NCI-H1417 treated with DMSO at 0.1 percent for 48 hours (cell line): ENCODE measurements around the gene SNU13.
"Not testable (repeated sequence)": the region's sequence is repeated elsewhere in the genome, so short reads cannot be mapped to it uniquely, and the experiment has no call there.

Source experiments
- DNase-seq: peaks from one replicate; lab custom pipeline; 2025; lab: John Stamatoyannopoulos, UW

SNU13 gene

DNA sequence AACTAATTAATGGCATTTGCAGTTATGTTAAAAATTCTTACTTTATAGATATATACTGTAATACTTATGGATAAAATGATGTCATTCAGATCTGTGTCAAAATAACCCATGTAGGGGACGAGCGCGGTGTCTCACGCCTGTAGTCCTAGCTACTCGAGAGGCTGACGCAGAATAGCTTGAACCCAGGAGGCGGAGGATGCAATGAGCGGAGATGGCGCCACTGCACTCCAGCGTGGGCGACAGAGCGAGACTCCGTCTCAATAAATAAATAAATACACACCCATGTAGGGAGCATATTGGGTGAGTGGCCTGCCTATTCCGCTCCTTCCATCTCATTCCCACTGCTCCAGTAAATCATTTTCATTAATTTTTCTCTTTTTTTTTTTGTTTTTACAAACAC, 7.1 kb downstream of the SNU13 start:
- DNase-seq = no peak

DNA sequence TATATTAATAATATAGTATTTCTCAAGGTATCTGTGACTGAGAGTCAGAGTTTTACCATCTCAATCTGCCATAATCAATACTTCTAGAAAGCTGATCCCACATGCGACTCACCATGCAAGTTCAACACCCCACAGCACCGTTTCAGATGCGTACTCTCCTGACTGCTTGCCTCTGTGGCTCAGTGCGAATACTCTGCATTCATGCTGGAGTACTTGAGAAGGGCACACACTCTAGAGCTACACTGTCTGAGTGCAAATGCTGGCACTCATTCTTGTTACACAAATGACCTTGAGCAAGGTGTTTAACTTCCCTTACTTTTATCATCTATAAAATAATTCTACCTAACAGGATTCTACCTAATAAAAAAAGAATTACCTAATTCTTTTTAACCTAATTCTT, 12.5 kb downstream of the SNU13 start:
- DNase-seq = no peak

DNA sequence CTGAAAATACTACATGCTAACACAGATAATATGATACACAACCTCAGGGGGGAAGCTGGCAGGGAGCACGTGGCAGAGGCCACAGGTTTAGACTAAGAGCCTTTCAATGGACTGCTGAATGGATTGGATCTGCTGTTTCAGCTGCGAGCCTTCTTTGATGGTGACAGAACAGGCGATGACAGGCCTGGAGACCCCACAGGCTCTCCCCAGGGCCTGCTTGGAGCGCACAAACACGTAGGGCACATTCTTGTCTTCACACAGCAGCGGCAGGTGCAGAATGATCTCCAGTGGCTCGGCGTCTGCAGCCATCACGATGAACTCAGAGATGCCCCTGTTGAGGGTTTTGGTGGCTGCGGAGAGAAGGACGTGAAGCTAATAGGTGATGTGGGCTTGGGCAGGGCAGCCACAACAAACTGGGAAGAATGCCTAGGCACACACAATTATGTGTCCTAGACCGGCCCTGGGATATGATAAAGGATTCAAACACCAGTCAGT, 13.8 kb downstream of the SNU13 start:
- no peak for DNase-seq

DNA sequence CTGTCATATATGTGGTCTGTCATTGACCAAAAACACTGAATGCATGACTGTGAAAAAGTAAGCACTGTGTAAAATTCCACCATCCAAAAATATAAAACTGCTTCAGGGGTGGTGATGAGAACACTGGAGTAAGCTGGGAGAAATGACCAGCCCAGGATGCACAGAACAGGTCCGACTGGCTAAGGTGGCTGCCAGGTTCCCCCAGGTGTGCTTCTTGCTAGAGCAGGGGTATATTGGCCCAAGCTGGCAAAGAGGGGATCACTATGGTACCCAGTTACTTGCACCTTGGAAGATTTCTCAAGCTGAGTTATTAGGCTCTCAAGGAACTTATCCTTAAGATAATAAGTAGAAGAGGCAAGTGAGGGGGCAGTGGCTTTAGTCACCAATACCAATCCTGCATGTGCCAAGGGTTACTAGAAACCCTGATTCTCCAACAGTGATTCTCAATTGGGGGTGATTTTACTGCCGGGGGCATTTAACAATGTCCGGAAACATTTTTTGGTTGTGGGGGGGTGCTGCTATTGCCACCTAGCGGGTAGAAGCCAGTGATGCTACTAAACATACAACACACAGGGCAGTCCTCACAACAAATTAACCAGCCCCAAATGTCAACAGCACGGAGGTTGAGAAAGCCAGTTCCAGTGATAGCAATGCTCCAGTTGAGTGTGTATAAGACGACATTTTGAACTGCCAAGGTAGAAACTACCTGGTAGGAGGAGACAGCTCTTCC, 15.7 kb downstream of the SNU13 start:
- no peak for DNase-seq

DNA sequence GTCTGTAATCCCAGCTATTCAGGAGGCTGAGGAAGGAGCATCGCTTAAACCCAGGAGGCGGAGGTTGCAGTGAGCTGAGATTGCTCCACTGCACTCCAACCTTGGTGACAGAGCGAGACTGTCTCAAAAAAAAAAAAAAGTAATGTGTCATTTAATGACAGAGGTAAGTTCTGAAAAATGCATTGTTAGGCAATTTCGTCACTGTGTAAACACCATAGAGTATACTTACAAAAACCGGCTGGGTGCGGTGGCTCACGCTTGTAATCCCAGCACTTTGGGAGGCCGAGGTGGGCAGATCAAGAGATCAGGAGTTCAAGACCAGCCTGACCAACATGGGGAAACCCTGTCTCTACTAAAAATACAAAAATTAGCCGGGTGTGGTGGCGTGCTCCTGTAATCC, 16.6 kb downstream of the SNU13 start:
- DNase-seq = not testable (repeated sequence)

DNA sequence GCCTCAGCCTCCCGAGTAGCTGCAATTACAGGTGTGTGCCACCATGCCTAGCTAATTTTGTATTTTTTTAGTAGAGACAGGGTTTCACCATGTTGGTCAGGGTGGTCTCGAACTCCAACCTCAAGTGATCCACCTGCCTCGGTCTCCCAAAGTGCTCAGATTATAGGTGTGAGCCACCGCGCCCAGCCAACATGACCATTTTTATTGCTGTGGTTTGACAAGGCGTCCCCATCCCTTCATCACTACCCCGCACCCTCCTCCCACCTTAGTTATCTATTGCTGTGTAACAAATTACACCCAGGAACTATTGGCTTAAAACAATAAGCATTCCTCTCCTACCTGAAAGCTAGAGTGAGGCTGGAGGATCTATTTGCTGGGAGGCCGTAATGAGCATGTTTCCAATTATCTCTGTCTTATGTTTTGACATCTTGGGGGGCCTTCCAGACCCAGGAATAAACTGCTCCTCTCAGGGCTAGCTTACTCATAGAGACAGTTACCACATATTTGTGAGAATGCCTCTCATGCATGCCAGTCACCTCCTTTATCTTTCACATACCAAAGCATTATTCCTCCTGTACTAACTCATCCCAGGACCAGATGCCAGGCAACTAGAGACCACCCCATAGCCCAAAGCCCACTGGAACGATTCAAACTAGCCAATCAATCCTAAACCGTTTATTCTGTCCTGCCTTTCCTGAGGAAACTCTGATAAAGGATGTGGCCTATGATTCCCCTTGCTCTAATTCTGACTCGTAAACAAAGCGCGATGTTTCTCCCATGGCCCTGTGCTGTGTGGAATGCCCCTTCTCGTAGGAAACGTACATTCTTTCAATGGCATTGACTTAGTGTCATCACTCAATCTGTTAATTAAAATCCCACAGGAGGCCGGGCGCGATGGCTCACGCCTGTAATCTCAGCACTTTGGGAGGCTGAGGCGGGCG, 19.4 kb downstream of the SNU13 start:
- DNase-seq = no peak

DNA sequence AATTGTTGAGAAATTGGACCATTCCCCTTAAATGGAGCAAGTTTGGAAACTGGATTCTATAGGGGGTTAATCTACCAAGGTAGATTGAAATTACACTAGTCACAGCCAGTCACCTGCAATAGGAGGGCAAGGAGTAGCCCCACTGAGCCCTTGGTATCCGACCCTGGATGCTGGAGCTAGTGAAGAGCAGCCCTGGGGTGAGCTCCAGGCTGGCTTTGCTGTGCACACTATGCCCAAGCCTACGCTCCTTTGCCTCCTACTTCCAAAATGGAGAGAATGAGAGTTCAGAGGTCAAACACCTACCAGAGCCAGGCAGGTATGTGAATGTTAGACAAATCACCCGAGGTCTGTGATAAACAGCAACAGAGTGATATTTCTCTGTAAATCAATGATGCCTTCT, 23.7 kb downstream of the SNU13 start:
- DNase-seq = no peak

DNA sequence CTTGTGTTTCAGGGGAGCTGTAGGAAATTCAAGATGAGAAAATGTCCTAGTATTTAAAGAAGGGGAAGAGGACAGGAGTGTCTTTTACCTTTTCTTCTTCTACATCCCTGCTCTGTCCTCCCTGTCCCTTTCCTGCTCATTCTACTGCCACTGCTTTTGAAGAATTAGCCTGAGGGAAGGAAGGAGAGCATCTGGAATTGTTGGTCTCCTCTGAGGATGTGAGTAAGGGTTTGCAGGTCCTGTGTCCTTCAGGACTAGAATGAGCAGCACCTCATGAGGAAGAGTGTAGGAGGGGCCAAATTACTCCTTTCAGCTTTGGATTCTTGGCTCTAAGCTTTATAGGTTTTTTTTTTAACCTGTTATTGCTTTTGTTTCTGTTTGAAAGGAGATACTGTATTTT, 24.2 kb downstream of the SNU13 start:
- no peak for DNase-seq

DNA sequence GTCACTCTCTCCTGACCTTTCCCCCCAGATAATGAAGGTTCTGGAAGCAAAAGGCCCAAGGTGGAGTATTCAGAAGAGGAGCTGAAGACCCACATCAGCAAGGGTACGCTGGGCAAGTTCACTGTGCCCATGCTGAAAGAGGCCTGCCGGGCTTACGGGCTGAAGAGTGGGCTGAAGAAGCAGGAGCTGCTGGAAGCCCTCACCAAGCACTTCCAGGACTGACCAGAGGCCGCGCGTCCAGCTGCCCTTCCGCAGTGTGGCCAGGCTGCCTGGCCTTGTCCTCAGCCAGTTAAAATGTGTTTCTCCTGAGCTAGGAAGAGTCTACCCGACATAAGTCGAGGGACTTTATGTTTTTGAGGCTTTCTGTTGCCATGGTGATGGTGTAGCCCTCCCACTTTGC, 25.1 kb downstream of the SNU13 start:
- DNase-seq = not testable (repeated sequence)

DNA sequence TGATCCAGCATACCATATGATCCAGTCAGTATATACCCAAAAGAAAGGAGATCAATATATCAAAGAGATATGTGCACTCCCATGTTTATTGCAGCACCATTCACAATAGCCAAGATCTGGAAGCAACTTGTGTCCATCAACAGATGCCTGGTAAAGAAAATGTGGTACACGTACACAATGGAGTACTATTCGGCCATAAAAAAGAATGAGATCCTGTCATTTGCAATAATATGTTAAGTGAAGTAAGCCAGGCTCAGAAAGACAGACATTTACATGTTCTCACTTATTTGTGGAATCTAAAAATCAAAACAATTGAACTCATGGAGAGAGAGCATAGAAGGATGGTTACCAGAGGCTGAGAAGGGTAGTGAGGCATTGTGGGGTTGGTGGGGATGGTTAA, 27.0 kb downstream of the SNU13 start:
- no peak for DNase-seq

DNA sequence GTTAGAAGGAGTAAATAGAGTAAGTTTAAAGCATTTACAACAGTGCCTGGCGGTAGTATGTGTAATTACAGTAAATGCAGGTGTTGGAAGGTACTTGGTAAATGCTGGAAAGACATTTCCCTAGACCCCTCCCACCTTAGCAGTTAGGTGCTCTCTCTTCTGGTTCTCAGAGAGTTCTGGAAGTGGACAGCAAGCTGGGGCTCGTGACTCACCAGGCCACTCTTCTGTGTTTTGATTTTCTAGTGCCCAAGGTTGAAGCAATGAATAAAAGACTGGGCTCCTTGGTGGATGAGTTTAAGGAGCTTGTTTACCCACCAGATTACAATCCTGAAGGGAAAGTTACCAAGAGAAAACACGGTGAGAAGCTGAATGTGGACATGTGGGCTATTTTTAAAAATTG, 27.6 kb downstream of the SNU13 start:
- DNase-seq = no peak

DNA sequence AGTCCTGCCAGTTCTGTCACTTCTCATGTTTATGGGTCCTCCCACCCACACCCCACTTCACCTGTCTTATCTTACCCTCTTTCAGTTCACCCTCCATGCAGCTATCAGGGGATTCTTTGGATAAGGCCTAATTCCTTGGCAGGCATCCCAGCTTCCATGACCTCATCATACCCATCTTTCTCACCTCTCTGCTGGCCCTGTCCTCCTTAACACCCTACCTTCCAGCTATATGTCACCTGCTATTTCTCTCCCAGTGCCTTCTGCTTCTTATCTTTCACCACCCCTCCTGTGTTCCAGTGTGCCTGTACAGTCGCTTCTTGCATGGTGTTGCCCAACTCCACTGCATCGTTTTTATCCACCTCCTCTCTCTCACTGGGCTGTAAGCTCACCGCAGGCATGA, 28.3 kb downstream of the SNU13 start:
- no peak for DNase-seq

DNA sequence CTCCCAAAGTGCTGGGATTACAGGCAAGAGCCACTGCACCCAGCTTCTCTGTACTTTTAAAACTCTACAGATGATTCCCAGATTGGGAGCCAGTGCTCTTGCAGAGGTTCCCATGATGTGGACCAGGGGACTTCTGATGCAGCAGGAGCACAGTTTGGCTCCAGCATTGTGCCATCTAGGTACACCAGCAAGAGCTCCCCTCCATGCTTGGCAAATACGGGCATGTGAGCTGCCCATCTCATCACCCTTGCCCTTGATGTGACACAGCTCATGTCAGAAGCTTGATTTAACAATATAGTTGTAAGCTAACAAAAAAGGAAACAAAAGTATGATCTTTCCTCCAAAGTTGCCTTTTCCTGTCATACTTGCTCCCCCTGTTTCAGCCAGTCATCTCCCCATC, 28.7 kb downstream of the SNU13 start:
- no peak for DNase-seq

DNA sequence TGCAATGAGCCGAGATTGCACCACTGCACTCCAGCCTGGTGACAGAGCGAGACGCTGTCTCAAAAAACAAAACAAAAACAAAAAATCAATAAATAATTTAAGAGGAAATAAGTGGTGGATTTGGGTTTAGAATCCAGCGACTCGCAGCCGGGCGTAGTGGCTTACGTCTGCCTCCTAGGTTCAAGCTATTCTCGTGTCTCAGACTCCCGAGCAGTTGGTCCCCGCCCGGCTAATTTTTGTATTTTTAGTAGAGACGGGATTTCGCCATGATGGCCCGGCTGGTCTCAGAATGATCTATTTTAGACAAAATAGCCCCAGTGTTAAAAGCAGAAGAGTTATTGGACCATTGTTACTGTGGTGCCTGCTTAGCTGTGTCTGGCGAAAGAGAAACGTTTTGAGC, 29.8 kb downstream of the SNU13 start:
- DNase-seq = no peak

DNA sequence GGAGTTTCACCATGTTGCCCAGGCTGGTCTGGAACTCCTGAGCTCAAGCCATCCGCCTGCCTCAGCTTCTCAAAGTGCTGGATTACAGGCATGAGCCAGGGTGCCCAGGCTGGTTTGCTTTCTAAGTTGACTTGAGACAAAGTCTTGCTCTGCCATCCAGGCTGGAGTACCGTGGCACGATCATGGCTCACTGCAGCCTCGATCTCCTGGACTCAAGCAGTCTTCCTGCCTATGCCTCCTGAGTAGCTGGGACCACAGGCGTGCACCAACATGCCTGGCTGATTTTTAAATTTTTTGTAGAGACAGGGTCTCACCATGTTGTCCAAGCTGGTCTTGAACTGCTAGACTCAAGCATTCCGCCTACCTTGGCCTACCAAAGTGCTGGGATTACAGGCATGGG, 31.0 kb downstream of the SNU13 start:
- no peak for DNase-seq

DNA sequence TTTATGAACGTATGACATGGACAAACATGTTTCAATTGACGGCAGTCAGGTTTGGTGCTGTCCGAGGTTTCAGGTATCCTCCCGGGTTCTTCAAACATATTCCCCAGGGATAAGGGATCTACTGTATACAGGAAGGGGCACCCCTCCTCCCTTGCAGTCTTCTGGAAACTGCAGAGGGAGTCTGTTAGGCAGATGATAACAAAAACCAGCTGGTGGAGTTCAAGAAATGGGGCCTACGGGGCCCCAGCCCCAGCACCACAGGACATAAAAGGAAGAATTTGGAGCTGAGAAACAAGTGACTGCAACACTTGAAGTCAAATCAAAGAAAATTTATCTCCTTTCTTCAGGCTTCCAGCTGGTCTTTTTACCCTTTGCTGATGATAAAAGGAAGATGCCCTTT, 32.1 kb downstream of the SNU13 start:
- no peak for DNase-seq

DNA sequence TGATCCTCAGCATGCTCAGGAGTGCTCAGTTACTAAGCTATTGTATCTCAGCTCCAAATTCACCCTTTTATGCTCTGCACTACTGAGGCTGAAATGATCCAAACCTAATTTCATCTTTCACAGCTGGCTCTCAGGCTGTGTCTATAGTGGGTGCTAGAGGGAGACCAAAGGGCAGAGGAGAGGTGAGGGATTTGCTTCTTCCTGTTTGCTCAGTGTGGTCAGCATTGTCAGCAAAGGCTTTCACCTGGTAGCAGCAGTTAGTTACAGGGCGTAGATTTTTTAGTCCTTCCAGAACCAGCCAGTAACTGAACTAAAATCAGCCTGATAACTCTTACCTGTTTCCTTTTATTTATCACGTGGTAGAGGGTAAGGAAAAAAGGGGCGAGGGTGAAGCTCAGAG, 34.3 kb downstream of the SNU13 start:
- DNase-seq = no peak

DNA sequence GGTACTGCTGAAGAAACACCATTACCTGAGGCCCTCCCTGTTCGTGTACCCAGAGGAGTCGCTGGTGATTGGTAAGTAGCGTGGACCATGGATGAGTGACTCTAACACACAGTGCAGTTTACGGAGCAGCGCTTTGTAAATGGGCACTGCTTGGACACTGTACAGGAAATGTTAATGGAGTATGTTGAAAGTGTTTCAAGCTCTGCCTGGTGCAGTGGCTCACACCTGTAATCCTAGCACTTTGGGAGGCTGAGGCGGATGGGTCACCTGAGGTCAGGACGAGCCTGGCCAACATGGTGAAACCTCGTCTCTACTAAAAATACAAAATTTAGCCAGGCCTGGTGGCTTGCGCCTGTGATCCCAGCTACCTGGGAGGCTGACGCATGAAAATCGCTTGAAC, 37.8 kb downstream of the SNU13 start:
- DNase-seq = no peak

DNA sequence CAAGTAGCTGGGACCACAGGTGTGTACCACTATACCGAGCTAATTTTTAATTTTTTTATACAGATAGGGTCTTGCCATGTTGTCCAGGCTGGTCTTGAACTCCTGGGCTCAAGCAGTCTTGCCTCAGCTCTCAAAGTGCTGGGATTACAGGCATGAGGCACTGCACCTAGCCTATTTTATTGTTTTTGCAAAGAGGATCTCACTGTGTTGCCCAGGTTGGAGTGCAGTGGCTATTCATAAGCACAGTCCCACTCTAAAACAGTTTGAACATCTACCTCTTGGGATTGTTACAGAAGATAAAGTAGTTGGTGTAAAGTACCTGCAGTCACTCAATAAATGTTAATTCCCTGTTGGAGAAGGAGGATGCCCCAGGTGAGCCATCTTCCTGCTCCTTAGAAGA, 38.4 kb downstream of the SNU13 start:
- no peak for DNase-seq

DNA sequence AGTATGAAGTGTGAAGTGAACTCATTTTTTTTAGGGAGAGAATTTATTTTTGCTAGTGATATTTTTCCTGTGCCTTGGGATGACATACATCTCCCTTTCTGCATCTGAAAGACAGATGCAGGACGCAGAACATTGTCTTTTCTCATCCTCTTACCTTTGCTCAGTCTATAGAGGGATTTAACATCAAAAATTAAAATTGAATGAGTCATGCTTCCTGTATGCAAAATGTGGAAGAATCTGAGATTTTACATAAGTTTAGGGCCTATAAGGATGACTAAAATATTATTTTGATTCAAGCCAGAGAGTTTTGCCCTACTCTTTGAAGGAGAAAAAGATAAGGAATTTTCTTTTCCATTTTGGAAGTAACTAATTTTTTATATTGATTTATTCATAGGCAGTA, 40.2 kb downstream of the SNU13 start:
- no peak for DNase-seq

DNA sequence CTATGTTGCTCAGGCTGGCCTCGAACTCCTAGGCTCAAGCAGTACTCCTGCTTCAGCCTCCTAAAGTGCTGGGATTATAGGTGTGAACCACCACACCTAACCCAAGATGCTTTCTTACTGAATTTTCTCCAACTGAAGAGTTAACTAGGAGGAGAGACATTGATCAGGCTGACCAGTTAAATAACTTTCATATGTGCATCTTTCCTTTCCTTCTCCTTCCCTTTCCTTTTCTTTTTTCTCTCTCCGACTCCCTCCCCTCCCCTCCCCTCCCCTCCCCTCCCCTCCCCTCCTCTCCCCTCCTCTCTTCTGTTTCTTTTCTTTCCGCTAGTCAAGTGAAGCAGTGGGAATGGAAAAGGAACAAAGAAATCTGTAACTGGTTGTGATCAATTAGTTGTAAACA, 40.9 kb downstream of the SNU13 start:
- DNase-seq = no peak

DNA sequence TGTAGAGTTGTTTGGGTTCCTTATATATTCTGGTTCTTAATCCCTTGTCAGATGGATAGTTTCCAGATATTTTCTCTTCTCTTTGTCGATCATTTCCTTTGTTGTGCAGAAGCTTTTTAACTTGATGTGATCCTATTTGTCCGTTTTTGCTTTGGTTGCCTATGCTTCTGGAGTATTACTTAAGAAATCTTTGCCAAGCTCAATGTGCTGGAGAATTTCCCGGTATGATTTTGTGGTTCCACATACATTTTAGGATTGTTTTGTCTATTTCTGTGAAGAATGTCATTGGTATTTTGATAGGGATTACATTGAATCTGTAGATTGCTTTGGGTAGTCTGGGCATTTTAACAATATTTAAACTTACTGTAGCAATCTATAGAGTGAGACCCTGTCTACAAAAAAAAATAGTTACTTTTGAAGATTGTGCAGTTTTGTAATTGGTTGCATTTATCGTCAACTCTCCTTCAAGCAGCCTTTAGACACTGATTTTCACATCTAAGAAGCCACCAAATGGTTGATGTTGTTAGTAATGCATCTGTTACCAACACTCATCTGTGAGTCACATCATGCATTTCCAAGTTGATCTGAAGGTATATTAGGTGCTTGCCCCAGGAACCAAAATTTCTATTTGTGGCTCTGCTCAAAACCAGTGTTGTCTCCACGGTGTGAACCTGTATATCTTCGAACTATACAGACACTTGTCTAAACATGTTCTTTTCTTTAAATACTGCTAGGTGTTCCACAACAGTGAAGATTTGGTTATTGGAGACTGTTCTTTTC, 46.1 kb downstream of the SNU13 start:
- no peak for DNase-seq

DNA sequence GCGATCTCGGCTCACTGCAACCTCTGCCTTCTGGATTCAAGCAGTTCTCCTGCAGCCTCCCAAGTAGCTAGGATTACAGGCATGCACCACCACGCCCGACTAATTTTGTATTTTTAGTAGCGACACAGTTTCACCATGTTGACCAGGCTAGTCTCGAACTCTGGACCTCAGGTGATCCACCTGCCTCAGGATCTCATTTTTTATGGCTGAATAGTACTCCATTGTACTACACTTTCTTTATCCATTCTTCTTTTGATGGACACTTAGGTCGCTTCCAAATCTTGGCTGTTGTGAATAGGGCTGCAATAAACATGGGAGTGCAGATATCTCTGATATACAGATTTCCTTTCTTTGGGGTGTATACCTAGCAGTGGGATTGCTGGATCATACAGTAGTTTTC, 46.8 kb downstream of the SNU13 start:
- no peak for DNase-seq
